Hepatocyte (in vitro differentiated cells): ENCODE data around the gene FRMPD3.

Experiments
- EZH2 ChIP-seq: fragments of 200-600 bp; sonication (generic); IDR thresholded peaks from 2 replicates; pipeline ENCODE4 v1.6.1; 2016; ENCODE audit warnings: antibody characterized with exemption, mild to moderate bottlenecking, borderline replicate concordance
- TF ChIP-seq, protein P1 (sequence below): fragments of 200-600 bp; sonication (generic); IDR thresholded peaks from 2 replicates; pipeline ENCODE4 v1.5.1; 2016; ENCODE audit warnings: antibody characterized with exemption, mild to moderate bottlenecking; ENCODE audit not compliant: poor library complexity

DNA sequence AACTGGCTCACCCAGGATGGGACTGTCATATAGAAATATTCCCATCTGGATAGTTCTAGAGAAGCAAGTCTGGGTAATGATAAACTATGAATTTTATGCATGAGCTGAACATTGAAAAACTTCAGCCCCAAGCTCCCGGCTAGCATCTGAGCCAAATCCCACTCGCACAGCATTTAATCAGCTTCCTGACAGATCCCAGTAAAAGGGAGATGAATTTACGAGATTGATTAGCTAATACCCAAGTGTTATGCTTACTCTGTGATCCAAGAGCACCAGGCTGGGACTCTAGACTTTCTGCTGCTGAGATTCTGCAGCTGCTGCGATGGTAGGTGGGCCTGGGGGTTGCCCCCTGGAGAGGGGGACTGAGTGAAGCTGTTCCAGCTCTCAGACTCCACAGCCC is 28.0 kb downstream of the FRMPD3 start:
- TF ChIP-seq, protein P1, sequence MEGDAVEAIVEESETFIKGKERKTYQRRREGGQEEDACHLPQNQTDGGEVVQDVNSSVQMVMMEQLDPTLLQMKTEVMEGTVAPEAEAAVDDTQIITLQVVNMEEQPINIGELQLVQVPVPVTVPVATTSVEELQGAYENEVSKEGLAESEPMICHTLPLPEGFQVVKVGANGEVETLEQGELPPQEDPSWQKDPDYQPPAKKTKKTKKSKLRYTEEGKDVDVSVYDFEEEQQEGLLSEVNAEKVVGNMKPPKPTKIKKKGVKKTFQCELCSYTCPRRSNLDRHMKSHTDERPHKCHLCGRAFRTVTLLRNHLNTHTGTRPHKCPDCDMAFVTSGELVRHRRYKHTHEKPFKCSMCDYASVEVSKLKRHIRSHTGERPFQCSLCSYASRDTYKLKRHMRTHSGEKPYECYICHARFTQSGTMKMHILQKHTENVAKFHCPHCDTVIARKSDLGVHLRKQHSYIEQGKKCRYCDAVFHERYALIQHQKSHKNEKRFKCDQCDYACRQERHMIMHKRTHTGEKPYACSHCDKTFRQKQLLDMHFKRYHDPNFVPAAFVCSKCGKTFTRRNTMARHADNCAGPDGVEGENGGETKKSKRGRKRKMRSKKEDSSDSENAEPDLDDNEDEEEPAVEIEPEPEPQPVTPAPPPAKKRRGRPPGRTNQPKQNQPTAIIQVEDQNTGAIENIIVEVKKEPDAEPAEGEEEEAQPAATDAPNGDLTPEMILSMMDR: no peak
- TF ChIP-seq EZH2: no peak
